Heart left ventricle (tissue), 13 donors: ENCODE data around the gene PAF1.

Experiments
- CTCF ChIP-seq, 12 donors: fragments of 200-600 bp; sonication (generic) in 4 of 12; IDR thresholded peaks; one replicate each; pipeline versions ENCODE4 v1.5.0 to v1.8.0; 2018 to 2022; ENCODE audit warnings: antibody characterized with exemption in 12 of 12, mild to moderate bottlenecking in 5 of 12
- POLR2A ChIP-seq, 2 donors: fragments of 450-650 bp; IDR thresholded peaks; one replicate each; pipeline ENCODE4 v1.6.1; 2017; ENCODE audit warnings: antibody characterized with exemption in 2 of 2, mild to moderate bottlenecking in 2 of 2, moderate library complexity in 2 of 2
- donor health status: ischemic (EF 13 %, LVEDD 7.1; RV severe dilation, severe dysfunction).
- donor health status: DM: no; HTN: yes; CAD: no.
- donor health status: DM: no; HTN: no; CAD: no.
- donor health status: ischemic (EF 25% LVEDD 6.9; RV normal size, moderate dysfunction).
- donor health status: ischemic (EF 25% LVEDD 5.7; RV mildly dilated, moderate dysfunction).
- donor health status: ischemic (EF 35%, LVEDD 5.7; RV mildly dilated, moderate dysfunction).
- donor health status: nonischemic (EF 11% LVEDD 7.7; RV severe dilation, severe dysfunction).
- donor health status: DM: yes; HTN: yes; CAD: no.
- donor health status: PGD.
- donor health status: ischemic (EF 29% LVEDD 5.4; RV normal size, mild dysfunction).
- donor health status: nonischemic (EF 23%, LVEDD 6.1; RV moderate dilation, normal function).

DNA sequence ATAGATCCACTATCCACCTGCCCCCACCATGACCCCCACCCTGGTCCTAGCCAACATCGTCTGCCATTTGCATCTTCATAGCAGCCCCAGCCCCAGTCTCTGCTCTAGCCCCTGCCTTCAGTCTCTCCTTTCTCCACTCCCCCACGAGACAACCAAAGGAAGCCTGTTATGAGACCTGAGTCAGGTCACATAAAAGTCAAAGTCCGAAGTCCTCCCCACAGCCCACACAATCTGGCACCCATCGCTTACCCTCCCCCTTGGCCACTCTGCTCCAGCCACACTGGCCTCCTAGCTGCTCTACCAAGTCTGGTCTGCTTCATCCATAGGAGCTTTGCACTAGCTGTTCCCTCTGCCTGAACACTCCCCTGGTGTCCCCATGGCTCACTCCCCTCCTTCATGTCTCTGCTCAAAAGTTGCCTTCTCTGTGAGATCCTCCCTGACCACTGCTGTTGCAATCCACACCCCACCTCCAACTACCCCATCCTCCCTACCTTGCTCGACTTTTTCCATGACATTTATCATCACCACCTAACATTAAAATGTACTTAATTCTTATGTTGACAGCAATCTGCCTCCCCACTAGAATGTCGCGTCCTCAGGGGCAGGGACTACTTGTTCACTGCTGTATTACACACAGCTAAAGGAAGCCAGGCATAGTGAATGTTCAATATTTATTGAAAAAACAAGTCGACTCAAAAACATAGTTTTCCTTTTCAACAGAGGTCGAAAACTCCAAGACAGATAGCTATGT is 20.4 kb upstream of the PAF1 start:
- TF ChIP-seq CTCF (IDR thresholded peaks at IDR 0.05) = no peak
- TF ChIP-seq POLR2A (IDR thresholded peaks at IDR 0.05) = no peak
